ENCODE results near the gene CCPG1. TPM values are rescaled to one million over a fixed set of nuclear protein-coding genes. Genes with fewer than 3 reads are reported as not detected.

Gene CCPG1
- total and polyA plus RNA-seq, 2 of the 13 experiments (the other 11 are each of a cell fraction or from before 2014, with no cell fraction given) = 16.1 to 19.5 TPM

- TF ChIP-seq ARID4A (CRISPR knock-in tag; IDR thresholded peaks at IDR 0.05; ENCODE audit: borderline replicate concordance) (peak; percentile 93; the same call in 1 of the 2 replicates), NFE2 (CRISPR knock-in tag; IDR thresholded peaks at IDR 0.05) (no peak), ZNF432 (CRISPR knock-in tag; IDR thresholded peaks at IDR 0.05; ENCODE audit: borderline replicate concordance) (no peak), RBM39 (IDR thresholded peaks at IDR 0.05; ENCODE audit: low read depth, low read length, poor library complexity, severe bottlenecking) (peak; percentile 51), ARID2 (CRISPR knock-in tag; IDR thresholded peaks at IDR 0.05; ENCODE audit: borderline replicate concordance) (no peak), SAP130 (CRISPR knock-in tag; IDR thresholded peaks at IDR 0.05; ENCODE audit: low read depth) (peak; percentile 94), ATRX (CRISPR knock-in tag; IDR thresholded peaks at IDR 0.05; ENCODE audit: borderline replicate concordance) (no peak), HNRNPUL1 (IDR thresholded peaks at IDR 0.05; ENCODE audit: low read depth, low read length) (no peak), ERF (CRISPR knock-in tag; IDR thresholded peaks at IDR 0.05) (peak; percentile 84), PAX8 (CRISPR knock-in tag; IDR thresholded peaks at IDR 0.05; ENCODE audit: borderline replicate concordance) (0 out of 2 replicates have a peak, but pooled peaks have one; percentile 62), ZBTB14 (CRISPR knock-in tag; IDR thresholded peaks at IDR 0.05) (no peak), NCOA1 (CRISPR knock-in tag; IDR thresholded peaks at IDR 0.05) (no peak), ZNF747 (CRISPR knock-in tag; IDR thresholded peaks at IDR 0.05; ENCODE audit: borderline replicate concordance) (no peak; the same call in 1 of the 2 replicates), FOXP1 (IDR thresholded peaks at IDR 0.05) (peak; percentile 81), FOXP1 (CRISPR knock-in tag; IDR thresholded peaks at IDR 0.05) (0 out of 2 replicates have a peak, but pooled peaks have one; percentile 29), CTCF (CRISPR knock-in tag; IDR thresholded peaks at IDR 0.05) (peak; percentile 29), HDAC6 (IDR thresholded peaks at IDR 0.05; ENCODE audit: low read depth, low read length) (no peak), GRHL1 (CRISPR knock-in tag; conservative IDR thresholded peaks at IDR 0.05) (no peak)
Observed at GRCh38 chr15:55318588-55319494, 89.3 kb downstream of the CCPG1 start, which contains the start of the genes PIGB and PIGBOS1 (continued).

Measured in HepG2 (cell line).